Breast epithelium (tissue), 3 donors: ENCODE data around the gene UNKL.
"Not testable (repeated sequence)": the region's sequence is repeated elsewhere in the genome, so short reads cannot be mapped to it uniquely, and the experiment has no call there.

ENCODE experiments used
- CTCF ChIP-seq, 3 donors: fragments of 450-650 bp; IDR thresholded peaks; one replicate each; pipeline ENCODE4 v1.5.1; 2016 to 2017; ENCODE audit warnings: antibody characterized with exemption in 3 of 3, mild to moderate bottlenecking in 3 of 3, moderate library complexity in 3 of 3
- POLR2A ChIP-seq: fragments of 450-650 bp; IDR thresholded peaks from one replicate; pipeline ENCODE4 v1.6.1; 2016; ENCODE audit warnings: antibody characterized with exemption, mild to moderate bottlenecking, moderate library complexity
- POLR2AphosphoS5 ChIP-seq, 3 donors: sonication (generic); formaldehyde crosslinking; IDR thresholded peaks; one replicate each; pipeline ENCODE4 v1.6.1; 2017; ENCODE audit warnings: antibody characterized with exemption in 3 of 3

- not testable (repeated sequence) for TF ChIP-seq POLR2A; CTCF (IDR thresholded peaks at IDR 0.05); POLR2AphosphoS5 (IDR thresholded peaks at IDR 0.05)
These were observed 25.2 kb upstream of the UNKL start for GRCh38 chr16:1439699-1440074.
